A549 treated with CpdA at 1 μM for 4 hours (cell line): Measurements from ENCODE around the gene UBAP2. TPM values are rescaled to one million over a fixed set of nuclear protein-coding genes. Genes with fewer than 3 reads are reported as not detected.

Experiments used
- total RNA-seq: library from RNA; stranded (reverse); fragments of 200-300 nt; extraction: Qiagen RNA extraction; gene quantifications from 5 replicates; pipeline ENCODE4 v1.2.3, GENCODE V29; 2022; ENCODE audit warnings: low read depth

The UBAP2 gene, protein sequence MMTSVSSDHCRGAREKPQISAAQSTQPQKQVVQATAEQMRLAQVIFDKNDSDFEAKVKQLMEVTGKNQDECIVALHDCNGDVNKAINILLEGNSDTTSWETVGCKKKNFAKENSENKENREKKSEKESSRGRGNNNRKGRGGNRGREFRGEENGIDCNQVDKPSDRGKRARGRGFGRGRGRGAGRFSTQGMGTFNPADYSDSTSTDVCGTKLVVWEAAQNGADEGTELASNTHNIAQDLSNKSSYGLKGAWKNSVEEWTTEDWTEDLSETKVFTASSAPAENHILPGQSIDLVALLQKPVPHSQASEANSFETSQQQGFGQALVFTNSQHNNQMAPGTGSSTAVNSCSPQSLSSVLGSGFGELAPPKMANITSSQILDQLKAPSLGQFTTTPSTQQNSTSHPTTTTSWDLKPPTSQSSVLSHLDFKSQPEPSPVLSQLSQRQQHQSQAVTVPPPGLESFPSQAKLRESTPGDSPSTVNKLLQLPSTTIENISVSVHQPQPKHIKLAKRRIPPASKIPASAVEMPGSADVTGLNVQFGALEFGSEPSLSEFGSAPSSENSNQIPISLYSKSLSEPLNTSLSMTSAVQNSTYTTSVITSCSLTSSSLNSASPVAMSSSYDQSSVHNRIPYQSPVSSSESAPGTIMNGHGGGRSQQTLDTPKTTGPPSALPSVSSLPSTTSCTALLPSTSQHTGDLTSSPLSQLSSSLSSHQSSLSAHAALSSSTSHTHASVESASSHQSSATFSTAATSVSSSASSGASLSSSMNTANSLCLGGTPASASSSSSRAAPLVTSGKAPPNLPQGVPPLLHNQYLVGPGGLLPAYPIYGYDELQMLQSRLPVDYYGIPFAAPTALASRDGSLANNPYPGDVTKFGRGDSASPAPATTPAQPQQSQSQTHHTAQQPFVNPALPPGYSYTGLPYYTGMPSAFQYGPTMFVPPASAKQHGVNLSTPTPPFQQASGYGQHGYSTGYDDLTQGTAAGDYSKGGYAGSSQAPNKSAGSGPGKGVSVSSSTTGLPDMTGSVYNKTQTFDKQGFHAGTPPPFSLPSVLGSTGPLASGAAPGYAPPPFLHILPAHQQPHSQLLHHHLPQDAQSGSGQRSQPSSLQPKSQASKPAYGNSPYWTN
- total RNA-seq: 37.1 to 43.7 TPM (median 39.5 TPM) in 5 replicates

DNA sequence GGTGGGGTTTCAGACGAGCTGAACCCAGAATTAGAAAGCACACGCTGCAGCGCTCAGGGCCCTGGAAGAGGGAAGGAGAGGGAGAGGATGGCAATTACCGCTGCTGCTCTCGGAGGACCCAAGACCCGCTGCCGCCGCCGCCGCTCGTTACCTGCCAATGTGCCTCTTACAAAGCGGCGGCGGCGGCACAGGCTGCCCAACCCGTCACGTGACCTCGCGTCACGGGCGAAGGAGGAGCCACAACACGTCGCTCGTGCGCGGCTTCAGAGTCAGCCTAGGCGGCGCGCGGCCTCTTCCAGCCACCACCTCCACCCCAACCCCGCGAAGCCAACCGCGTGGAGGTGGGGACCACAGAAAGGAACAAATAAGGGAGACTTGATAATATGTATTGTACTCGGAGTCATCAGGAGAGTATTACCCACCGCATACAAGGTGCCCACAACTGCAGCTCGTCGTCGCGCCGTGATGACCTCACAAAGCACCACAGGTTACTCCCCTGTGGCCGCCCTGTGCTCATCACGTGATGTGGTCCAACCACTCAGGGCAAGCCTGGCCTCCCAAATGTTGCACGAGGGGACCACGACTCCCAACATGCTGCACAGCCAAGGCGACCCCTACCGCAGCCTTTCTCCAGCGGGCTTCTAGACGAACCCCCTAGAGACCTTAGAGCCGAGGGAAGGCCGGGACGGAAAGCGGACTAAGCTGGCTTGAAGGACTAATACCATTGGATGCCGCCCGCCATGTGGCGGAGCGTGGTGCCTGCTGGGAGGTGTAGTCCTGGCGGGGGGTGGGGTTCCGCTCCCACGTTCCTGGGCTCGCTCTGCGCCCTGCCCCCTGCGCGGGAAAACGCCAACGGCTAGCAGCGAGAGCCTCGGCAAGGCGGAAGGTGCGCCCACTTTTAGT is at the start of gene UBAP2:
TSS of gene UBAP2 (minus strand) at position 161 of the 903 bp plus-strand sequence. CDS start 31,739 bp downstream, outside the sequence.

Other genes starting within 250 kb of the UBAP2 start
- 45.4 to 49.6 TPM (median 47.7 TPM) in 5 replicates for gene UBE2R2, start 231.7 kb downstream of the UBAP2 start, total RNA-seq
- 36.1 to 40.6 TPM (median 39.4 TPM) in 5 replicates for gene DCAF12, start 77.8 kb upstream of the UBAP2 start, total RNA-seq
- gene UBAP1, start 130.2 kb upstream of the UBAP2 start, total RNA-seq: 37.5 to 46.6 TPM (median 41.0 TPM) in 5 replicates